Heart left ventricle (tissue), 16 donors: Measurements from ENCODE around the gene SETBP1. TPM values are rescaled to one million over a fixed set of nuclear protein-coding genes. Genes with fewer than 3 reads are reported as not detected.

Experiments
- ATAC-seq, 4 donors: fragments of 200-7000 bp; cut with Tn5 transposase; one replicate each; pipeline ENCODE4 v1.9.1; 2020 to 2022; ENCODE audit warnings: moderate library complexity in 4 of 4, mild to moderate bottlenecking in 3 of 4, moderate number of reproducible peaks in 1 of 4
- DNase-seq, 5 donors: peaks; one replicate each; pipeline ENCODE4 v3.0.0-alpha.2; 2020
- H3K27ac ChIP-seq, 12 donors: fragments of 200-600 bp; sonication (generic) in 4 of 12; one replicate each; pipeline versions ENCODE4 v1.5.0 to v1.8.0; 2016 to 2022; ENCODE audit warnings: mild to moderate bottlenecking in 2 of 12
- H3K27me3 ChIP-seq, 9 donors: fragments of 200-600 bp; sonication (generic) in 2 of 9; one replicate each; pipeline versions ENCODE4 v1.5.1 to v1.8.0; 2016 to 2022; ENCODE audit warnings: mild to moderate bottlenecking in 3 of 9
- H3K36me3 ChIP-seq, 9 donors: fragments of 200-600 bp; sonication (generic) in 2 of 9; one replicate each; pipeline versions ENCODE4 v1.5.0 to v1.8.0; 2018 to 2022; ENCODE audit warnings: mild to moderate bottlenecking in 2 of 9
- H3K4me1 ChIP-seq, 12 donors: fragments of 200-600 bp; sonication (generic) in 4 of 12; one replicate each; pipeline versions ENCODE4 v1.5.0 to v1.8.0; 2016 to 2022; ENCODE audit warnings: mild to moderate bottlenecking in 3 of 12
- H3K4me3 ChIP-seq, 12 donors: fragments of 200-600 bp; sonication (generic) in 4 of 12; one replicate each; pipeline versions ENCODE4 v1.5.0 to v1.8.0; 2017 to 2022; ENCODE audit warnings: mild to moderate bottlenecking in 9 of 12, moderate library complexity in 4 of 12
- H3K9me3 ChIP-seq, 12 donors: fragments of 200-600 bp; sonication (generic) in 4 of 12; one replicate each; pipeline versions ENCODE4 v1.5.0 to v1.8.0; 2016 to 2022; ENCODE audit warnings: mild to moderate bottlenecking in 1 of 12
- CTCF ChIP-seq, 12 donors: fragments of 200-600 bp; sonication (generic) in 4 of 12; IDR thresholded peaks; one replicate each; pipeline versions ENCODE4 v1.5.0 to v1.8.0; 2018 to 2022; ENCODE audit warnings: antibody characterized with exemption in 12 of 12, mild to moderate bottlenecking in 5 of 12
- POLR2A ChIP-seq, 2 donors: fragments of 450-650 bp; IDR thresholded peaks; one replicate each; pipeline ENCODE4 v1.6.1; 2017; ENCODE audit warnings: antibody characterized with exemption in 2 of 2, mild to moderate bottlenecking in 2 of 2, moderate library complexity in 2 of 2
- WGBS, 4 donors: extraction: QIAGEN DNeasy Blood & Tissue Kit in 2 of 4; methylation state at CpG; one replicate each; pipeline versions ENCODE4 v1.1.5 to v1.1.7; 2013 to 2018; 5-methylcytosine and 5-hydroxymethylcytosine counted together
- intact Hi-C, 10 donors: fragments of 100-400 bp; cut with DNase I; formaldehyde crosslinking; loops; one replicate each; pipeline versions ENCODE4 v1.11.1 to v1.14.2; 2022
- polyA plus RNA-seq, 2 donors: library from polyadenylated mRNA; stranded (reverse); fragments of 200-250 nt; gene quantifications; one replicate each; pipeline ENCODE4 v1.2.3, GENCODE V29; 2013
- total RNA-seq, 9 donors: library from RNA; depleted of rRNA in 2 of 9; stranded (reverse); fragments of >200 nt in 2 of 9; fragmentation: NEBNext Ultra II Directional in 3 of 9; extraction: Animal tissue kit (Norgen Biotek cat#: 25700) in 3 of 9; gene quantifications; one replicate each; pipeline versions ENCODE4 v1.1.0 to v1.2.4, GENCODE V29; 2016 to 2023
- donor health status: ischemic (EF 13 %, LVEDD 7.1; RV severe dilation, severe dysfunction).
- donor health status: healthy with polysubstance abuse.
- donor health status: DM: no; HTN: yes; CAD: no.
- donor health status: DM: no; HTN: no; CAD: no.
- donor health status: ischemic (EF 25% LVEDD 6.9; RV normal size, moderate dysfunction).
- donor health status: ischemic (EF 25% LVEDD 5.7; RV mildly dilated, moderate dysfunction).
- donor health status: healthy.
- donor health status: DM: yes; HTN: yes; CAD: no.
- donor health status: ischemic (EF 35%, LVEDD 5.7; RV mildly dilated, moderate dysfunction).
- donor health status: nonischemic (EF 11% LVEDD 7.7; RV severe dilation, severe dysfunction).
- donor health status: DM: yes; HTN: yes; CAD: no.
- donor health status: PGD.
- donor health status: ischemic (EF 29% LVEDD 5.4; RV normal size, mild dysfunction).
- donor health status: nonischemic (EF 23%, LVEDD 6.1; RV moderate dilation, normal function).

Gene SETBP1
- total and polyA plus RNA-seq, 11 donors: 1.2 to 10.6 (median 5.5) TPM

DNA sequence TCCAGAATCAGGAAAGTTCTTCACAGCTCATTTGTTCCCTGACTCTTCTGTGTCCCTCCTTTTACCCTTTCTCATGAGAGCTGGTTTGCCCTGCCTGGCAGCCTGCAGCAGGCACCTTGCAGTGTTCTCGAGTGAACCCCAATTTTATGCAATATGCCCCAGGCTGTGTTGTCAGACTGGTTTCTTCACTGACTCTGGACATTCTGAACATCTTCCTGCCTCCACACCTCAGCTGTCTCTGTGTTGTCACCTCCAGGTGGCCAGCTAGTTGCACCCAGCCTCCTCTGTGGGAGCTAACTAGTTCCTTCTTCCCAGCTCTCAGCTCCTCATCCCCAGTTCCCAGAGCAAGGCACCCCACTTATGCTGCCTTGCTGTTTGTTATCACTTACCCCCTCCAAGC is 5.5 kb downstream of the SETBP1 start:
- WGBS, 4 donors: 89 to 96% (median 95%) methylated on average over 1 of the region's 1 CpG
- H3K9me3 ChIP-seq: no peaks in the 10 kb centered on the region
- no peaks in the 10 kb centered on the region for H3K36me3 ChIP-seq
- intact Hi-C loops: loop anchor here in 5 of 10 donors (10.0 kb wide), 5 partner anchors 59 to 699 kb away; no protein-coding TSS in a partner anchor
- H3K27ac ChIP-seq: no peak overlapping the region
- TF ChIP-seq POLR2A (IDR thresholded peaks at IDR 0.05): no peak
- TF ChIP-seq CTCF (IDR thresholded peaks at IDR 0.05): no peak
- DNase-seq: no peak
- no peak overlapping the region for H3K4me3 ChIP-seq
- ATAC-seq: no peak
- H3K4me1 ChIP-seq: peaks cover 0 to 44% (median 10%) of the 10 kb centered on the region in 12 donors
- H3K27me3 ChIP-seq: peaks cover 0 to 15% (median 0%) of the 10 kb centered on the region in 9 donors

- no peaks in the 10 kb centered on the region for H3K9me3 ChIP-seq
- DNase-seq: no peak
- TF ChIP-seq POLR2A (IDR thresholded peaks at IDR 0.05) (no peak), CTCF (IDR thresholded peaks at IDR 0.05) (no peak)
- H3K27ac ChIP-seq: no peak overlapping the region
- peaks cover 0 to 34% (median 7%) of the 10 kb centered on the region in 12 donors for H3K4me1 ChIP-seq
- H3K4me3 ChIP-seq: no peak overlapping the region
- intact Hi-C loops: loop anchor here in 5 of 10 donors (10.0 kb wide), 5 partner anchors 57 to 697 kb away; no protein-coding TSS in a partner anchor
- H3K36me3 ChIP-seq: no peaks in the 10 kb centered on the region
- ATAC-seq: no peak
- H3K27me3 ChIP-seq: peaks cover 0 to 10% (median 0%) of the 10 kb centered on the region in 9 donors
Observed at GRCh38 chr18:44687421-44687820, 6.7 kb downstream of the SETBP1 start.

DNA sequence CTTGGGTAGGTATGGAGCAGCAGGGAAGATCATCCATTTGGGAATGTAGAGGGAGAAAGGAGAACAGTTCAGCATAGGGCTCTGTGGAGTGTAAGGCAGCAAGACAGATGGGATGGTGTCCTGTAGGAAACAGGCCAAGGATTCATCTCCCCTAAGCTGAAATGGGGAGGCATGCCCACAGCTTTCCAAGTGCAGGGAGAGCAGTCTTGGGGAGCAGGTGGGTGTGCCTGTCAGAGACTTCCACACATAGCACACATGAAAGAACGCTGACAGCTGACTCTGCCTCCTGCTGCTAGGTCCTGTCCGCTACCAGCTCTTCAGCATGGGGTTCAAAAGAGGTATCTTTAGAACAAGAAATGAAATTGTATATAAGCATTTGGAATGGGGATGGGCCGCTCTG is 9.0 kb downstream of the SETBP1 start:
- TF ChIP-seq CTCF (IDR thresholded peaks at IDR 0.05) (no peak), POLR2A (IDR thresholded peaks at IDR 0.05) (no peak)
- intact Hi-C loops: loop anchor here in 5 of 10 donors (10.0 kb wide), 5 partner anchors 55 to 695 kb away; no protein-coding TSS in a partner anchor
- H3K27ac ChIP-seq: no peak overlapping the region
- DNase-seq: no peak
- no peaks in the 10 kb centered on the region for H3K9me3 ChIP-seq
- no peaks in the 10 kb centered on the region for H3K36me3 ChIP-seq
- peaks cover 0 to 10% (median 0%) of the 10 kb centered on the region in 9 donors for H3K27me3 ChIP-seq
- WGBS, 4 donors: 95 to 99% (median 96%) methylated on average over 3 of the region's 3 CpGs
- H3K4me3 ChIP-seq: no peak overlapping the region
- peaks cover 0 to 19% (median 0%) of the 10 kb centered on the region in 12 donors for H3K4me1 ChIP-seq
- no peak for ATAC-seq

- Histone ChIP-seq H3K27ac (no peak overlapping the region), H3K4me1 (peaks cover 0 to 12% (median 3%) of the 10 kb centered on the region in 12 donors), H3K4me3 (no peak overlapping the region), H3K36me3 (no peaks in the 10 kb centered on the region), H3K27me3 (peaks cover 0 to 8% (median 0%) of the 10 kb centered on the region in 9 donors), H3K9me3 (no peaks in the 10 kb centered on the region)
- DNase-seq (no peak), ATAC-seq (no peak)
- TF ChIP-seq POLR2A (IDR thresholded peaks at IDR 0.05): no peak
- no peak for TF ChIP-seq CTCF (IDR thresholded peaks at IDR 0.05)
- 87 to 92% (median 88%) methylated on average over 4 of the region's 4 CpGs for WGBS, 4 donors
- intact Hi-C loops: no loop called here
Observed at GRCh38 chr18:44691148-44691925, 10.6 kb downstream of the SETBP1 start.
